GM12878 (cell line): ENCODE data around the gene OXER1. TPM values are rescaled to one million over a fixed set of nuclear protein-coding genes. Genes with fewer than 3 reads are reported as not detected.
A peak's percentile ranks its signal among the peaks of the same experiment; 100 is the strongest.

ENCODE experiments used
- ATAC-seq: fragments of 200-7000 bp; cut with Tn5 transposase; 3 replicates; pipeline ENCODE4 v1.9.1; 2020; ENCODE audit warnings: mild to moderate bottlenecking, moderate library complexity
- BruUV-seq: library from RNA; stranded (reverse); fragments of 400-500 nt; replicated peaks from 2 replicates; lab custom pipeline; 2021; lab: Mats Ljungman, UMichigan
- CTCF ChIA-PET: fragments of 300-600 bp; sonication (Branson Sonifier 250); formaldehyde crosslinking; extraction: SDS; loops from one replicate; lab custom pipeline; 2021; ENCODE audit warnings: inconsistent platforms; lab: Yijun Ruan, JAX
- POLR2A ChIA-PET: fragments of 350-600 bp; formaldehyde crosslinking; extraction: SDS; loops from one replicate; lab custom pipeline; 2021; ENCODE audit warnings: inconsistent platforms; lab: Charles Lee
- RAD21 ChIA-PET: fragments of 300-600 bp; sonication (Branson Sonifier 250); formaldehyde crosslinking; loops from one replicate; lab custom pipeline; 2023; ENCODE audit warnings: antibody characterized with exemption; ENCODE audit not compliant: unreplicated experiment; lab: Charles Lee
- SMC1A ChIA-PET: fragments of 300-600 bp; sonication (Branson Sonifier 250); formaldehyde crosslinking; loops from one replicate; lab custom pipeline; 2023; ENCODE audit not compliant: unreplicated experiment, uncharacterized antibody; lab: Charles Lee
- DNase-seq: peaks from one replicate; pipeline ENCODE4 v3.0.0-alpha.2; 2011; ENCODE audit warnings: low read depth, low spot score
- FAIRE-seq: peaks from 3 replicates; lab custom pipeline; 2011; peaks lifted over from hg19 to GRCh38; lab: Jason Lieb, UNC
- H2AFZ ChIP-seq: 2 replicates; pipeline ENCODE4 v1.6.0; 2011; ENCODE audit warnings: low read depth, low read length, control low read depth; ENCODE audit not compliant: control insufficient read depth
- H3K27ac ChIP-seq: 2 replicates; pipeline ENCODE4 v1.5.1; 2011; ENCODE audit warnings: control low read depth; ENCODE audit not compliant: control insufficient read depth, insufficient read depth
- H3K27me3 ChIP-seq, 2 experiments: replicated peaks in 1 of 2; 2 replicates each; pipeline versions ENCODE4 v1.6.0 to v1.6.1; 2011; ENCODE audit warnings: low read length in 1 of 2; ENCODE audit not compliant: control insufficient read depth in 2 of 2, insufficient read depth in 2 of 2
- H3K36me3 ChIP-seq, 2 experiments: 2 replicates each; pipeline ENCODE4 v1.5.1; 2011; ENCODE audit warnings: low read length in 1 of 2; ENCODE audit not compliant: control insufficient read depth in 2 of 2, insufficient read depth in 2 of 2
- H3K4me1 ChIP-seq: 2 replicates; pipeline ENCODE4 v1.6.1; 2011; ENCODE audit warnings: mild to moderate bottlenecking, low read length, moderate library complexity, mixed read lengths; ENCODE audit not compliant: control insufficient read depth, insufficient read depth
- H3K4me2 ChIP-seq: 2 replicates; pipeline ENCODE4 v1.6.0; 2011; ENCODE audit warnings: control low read depth; ENCODE audit not compliant: control insufficient read depth, insufficient read depth
- H3K4me3 ChIP-seq: fragments of 200-600 bp; sonication (generic); 2 replicates; pipeline ENCODE4 v1.5.1; 2016
- H3K79me2 ChIP-seq: 2 replicates; pipeline ENCODE4 v1.6.0; 2011; ENCODE audit warnings: low read length; ENCODE audit not compliant: control insufficient read depth, insufficient read depth
- H3K9ac ChIP-seq: 2 replicates; pipeline ENCODE4 v1.8.0; 2011; ENCODE audit warnings: low read length, control low read depth, mixed read lengths; ENCODE audit not compliant: control insufficient read depth, insufficient read depth
- H3K9me3 ChIP-seq: replicated peaks from 3 replicates; pipeline ENCODE4 v1.5.1; 2011; ENCODE audit warnings: mild to moderate bottlenecking, low read length; ENCODE audit not compliant: control insufficient read depth, insufficient read depth
- H4K20me1 ChIP-seq: 2 replicates; pipeline ENCODE4 v1.6.0; 2011; ENCODE audit not compliant: control insufficient read depth, insufficient read depth
- BHLHE40 ChIP-seq, 2 experiments: fragments of 450-650 bp in 1 of 2; IDR thresholded peaks; 2 replicates each; pipeline ENCODE4 v1.6.1; 2011 to 2017; ENCODE audit warnings: low read depth in 2 of 2, borderline replicate concordance in 1 of 2, improper control_type of control experiment in 1 of 2, low read length in 1 of 2, mild to moderate bottlenecking in 1 of 2
- BRCA1 ChIP-seq: IDR thresholded peaks from 2 replicates; pipeline ENCODE4 v1.6.1; 2011; ENCODE audit warnings: low read depth, low read length, improper control_type of control experiment
- DPF2 ChIP-seq: fragments of 450-650 bp; IDR thresholded peaks from 2 replicates; pipeline ENCODE4 v1.6.1; 2017; ENCODE audit warnings: mild to moderate bottlenecking
- EP300 ChIP-seq, 2 experiments: fragments of 150-350 bp in 1 of 2; IDR thresholded peaks; 2 replicates each; pipeline ENCODE4 v1.6.1; 2011 to 2012; ENCODE audit warnings: low read depth in 2 of 2, low read length in 2 of 2, borderline replicate concordance in 1 of 2, improper control_type of control experiment in 1 of 2, inconsistent platforms in 1 of 2; ENCODE audit not compliant: control insufficient read depth in 1 of 2
- HDAC6 ChIP-seq: fragments of 200-600 bp; sonication (generic); IDR thresholded peaks from one replicate; pipeline ENCODE4 v1.8.0; 2017; ENCODE audit warnings: antibody characterized with exemption; ENCODE audit not compliant: unreplicated experiment
- MAX ChIP-seq: IDR thresholded peaks from 2 replicates; pipeline ENCODE4 v1.6.1; 2012; ENCODE audit warnings: low read depth, low read length, improper control_type of control experiment
- MXI1 ChIP-seq: fragments of 150-350 bp; IDR thresholded peaks from 2 replicates; pipeline ENCODE4 v1.6.1; 2011; ENCODE audit warnings: low read depth, mild to moderate bottlenecking, inconsistent platforms, low read length, improper control_type of control experiment
- NBN ChIP-seq: fragments of 450-650 bp; IDR thresholded peaks from 2 replicates; pipeline ENCODE4 v1.6.1; 2016
- RAD51 ChIP-seq: fragments of 450-650 bp; IDR thresholded peaks from 2 replicates; pipeline ENCODE4 v1.6.1; 2016; ENCODE audit warnings: moderate library complexity, mild to moderate bottlenecking, inconsistent platforms
- RCOR1 ChIP-seq: conservative IDR thresholded peaks from 2 replicates; pipeline ENCODE4 v1.6.1; 2012; ENCODE audit warnings: low read depth, low read length, improper control_type of control experiment
- RELA ChIP-seq: fragments of 450-650 bp; IDR thresholded peaks from 2 replicates; pipeline ENCODE4 v1.8.0; 2014; ENCODE audit warnings: borderline replicate concordance; ENCODE audit not compliant: partially characterized antibody
- SPI1 ChIP-seq: IDR thresholded peaks from 2 replicates; pipeline ENCODE4 v1.6.1; 2011; ENCODE audit warnings: low read depth, mild to moderate bottlenecking, low read length, moderate library complexity, borderline replicate concordance; ENCODE audit not compliant: insufficient read depth
- TCF12 ChIP-seq: IDR thresholded peaks from 2 replicates; pipeline ENCODE4 v1.6.1; 2011; ENCODE audit warnings: low read depth, mild to moderate bottlenecking, low read length
- TCF3 ChIP-seq: IDR thresholded peaks from 2 replicates; pipeline ENCODE4 v1.6.1; 2012; ENCODE audit warnings: low read depth, mild to moderate bottlenecking, low read length, borderline replicate concordance; ENCODE audit not compliant: insufficient read depth
- WRNIP1 ChIP-seq: IDR thresholded peaks from 2 replicates; pipeline ENCODE4 v1.6.1; 2011; ENCODE audit warnings: low read depth, low read length, improper control_type of control experiment, borderline replicate concordance
- ZNF384 ChIP-seq: IDR thresholded peaks from 2 replicates; pipeline ENCODE4 v1.6.1; 2012; ENCODE audit warnings: low read depth, mild to moderate bottlenecking, low read length, improper control_type of control experiment, borderline replicate concordance
- ZNF687 ChIP-seq: fragments of 450-650 bp; IDR thresholded peaks from 2 replicates; pipeline ENCODE4 v1.6.1; 2017; ENCODE audit warnings: mild to moderate bottlenecking, moderate library complexity
- WGBS: methylation state at CpG from one replicate; pipeline ENCODE4 v1.1.6; 2016; ENCODE audit warnings: low lambda C conversion rate; ENCODE audit not compliant: insufficient replicate concordance, insufficient coverage; ENCODE audit errors: missing lambda C conversion rate; 5-methylcytosine and 5-hydroxymethylcytosine counted together
- in situ Hi-C: fragments of 300-500 bp; cut with MboI; formaldehyde crosslinking; loops from 9 replicates; pipeline ENCODE4 v1.14.3; 2018; ENCODE audit warnings: mixed read lengths
- intact Hi-C: fragments of 100-400 bp; cut with micrococcal nuclease; formaldehyde crosslinking; loops from one replicate; pipeline ENCODE4 v1.14.2; 2022; ENCODE audit not compliant: unreplicated experiment
- polyA plus RNA-seq, 11 experiments: library from polyadenylated mRNA; depleted of rRNA in 4 of 11; unstranded in 6 of 11; stranded (reverse) in 5 of 11; fragments of >200 nt; fragmentation: Nextera tagmentation in 4 of 11; fragmentation: Illumina TruSeq in 1 of 11; extraction: Ambion mirVana in 4 of 11; extraction: Trizol in 1 of 11; gene quantifications; 1 replicate in 1 of 11; 2 replicates in 10 of 11; pipeline versions ENCODE4 v1.2.1 to v1.2.3, GENCODE V29; 2011 to 2016; ENCODE audit warnings: inconsistent platforms in 2 of 11, missing spikeins in 2 of 11, low read depth in 1 of 11
- total RNA-seq, 4 experiments: library from RNA; depleted of rRNA in 3 of 4; stranded (reverse); fragments of >200 nt in 3 of 4; fragmentation: Illumina TruSeq in 1 of 4; extraction: Trizol in 1 of 4; gene quantifications; 2 replicates each; pipeline versions ENCODE4 v1.2.1 to v1.2.3, GENCODE V29; 2013 to 2021

OXER1 gene
- total and polyA plus RNA-seq, 10 of the 15 experiments (the other 5 are each of a cell fraction or from before 2014, with no cell fraction given), result 0.11 to 8.6 (median 3.3) TPM

DNA sequence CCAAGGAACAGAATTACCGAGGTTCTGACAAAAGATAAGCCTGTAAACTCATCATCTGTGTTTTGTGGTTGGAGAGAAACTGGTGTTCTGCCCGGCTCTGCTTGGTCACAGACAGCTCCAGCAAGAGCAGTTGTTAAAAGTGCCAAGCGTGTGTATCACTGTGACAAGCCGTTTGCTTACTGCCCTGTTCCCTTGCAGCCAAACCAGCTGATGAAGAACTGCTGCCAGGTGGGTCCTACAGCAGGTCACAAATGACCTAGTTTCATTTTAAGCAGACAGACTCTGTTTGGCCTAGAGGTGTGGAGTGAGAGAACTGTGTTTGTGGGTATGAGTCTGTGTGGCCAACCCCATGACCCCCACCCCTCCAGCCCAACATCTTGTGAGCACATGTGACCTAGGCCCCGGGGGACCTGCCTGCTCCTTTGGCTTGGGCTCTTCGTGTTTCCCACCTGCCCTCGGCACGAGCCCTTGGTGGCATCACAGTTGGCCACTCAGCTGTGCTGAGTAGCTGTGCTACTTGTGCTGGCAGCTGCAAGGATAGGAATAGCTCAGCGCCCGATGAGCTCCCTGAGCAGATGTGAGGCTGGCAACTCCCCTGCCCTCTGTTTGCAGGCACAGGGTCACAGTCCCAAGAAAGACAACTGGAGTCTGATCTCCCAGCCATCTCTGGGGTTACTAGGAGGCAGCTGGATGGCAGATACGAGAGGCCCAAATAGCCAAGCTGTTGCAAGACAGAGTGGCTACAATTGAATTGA lies 9.7 kb downstream of the OXER1 start:
- Histone ChIP-seq H3K79me2 (no peaks in the 10 kb centered on the region), H3K9ac (0 out of 2 replicates have a peak overlapping the region, but pooled peaks have one; percentile 7), H3K4me3 (no peak overlapping the region), H3K9me3 (no peaks in the 10 kb centered on the region), H3K4me1 (peaks cover 52% of the 10 kb centered on the region), H3K36me3 (no peaks in the 10 kb centered on the region), H4K20me1 (no peaks in the 10 kb centered on the region), H3K27ac (peak overlapping the region; percentile 24), H3K27me3 (no peaks in the 10 kb centered on the region), H2AFZ (no peak overlapping the region; the same call in 1 of the 2 replicates), H3K4me2 (peak overlapping the region; percentile 5)
- ChIA-PET CTCF (interaction anchor here (0.9 to 1.8 kb wide), 9 partner anchors 12 to 90 kb away, joined by 3 to 9 read pairs (median 4); no protein-coding TSS in a partner anchor), SMC1A (interaction anchor here (0.6 to 6.0 kb wide), 16 partner anchors 10 to 179 kb away, joined by 3 to 60 read pairs (median 4); partner anchors contain the start of gene HAAO), POLR2A (interaction anchor here (0.5 to 4.8 kb wide), 8 partner anchors 9 to 71 kb away, joined by 3 to 30 read pairs (median 5); no protein-coding TSS in a partner anchor), RAD21 (interaction anchor here (0.9 to 4.5 kb wide), 9 partner anchors 9 to 91 kb away, joined by 3 to 39 read pairs (median 6); no protein-coding TSS in a partner anchor)
- 27% methylated on average over 11 of the region's 11 CpGs for WGBS
- DNase-seq (peak; percentile 76), FAIRE-seq (peak; percentile 71), ATAC-seq (peak; percentile 80)
- BruUV-seq, result no TSS peak
- in situ Hi-C loops, result no loop called here
- intact Hi-C loops, result loop anchor here (1.0 to 10.0 kb wide), 3 partner anchors 32 to 259 kb away; partner anchors contain the start of genes HAAO and KCNG3
- TF ChIP-seq TCF12, result peak; percentile 82
- TF ChIP-seq BRCA1, result no peak
- TF ChIP-seq TCF3, result 0 out of 2 replicates have a peak, but pooled peaks have one; percentile 35
- no peak for TF ChIP-seq WRNIP1
- TF ChIP-seq RAD51, result peak; percentile 85
- TF ChIP-seq MAX, result peak; percentile 32
- no peak for TF ChIP-seq RELA
- TF ChIP-seq EP300 (IDR thresholded peaks at IDR 0.05; ENCODE audit: borderline replicate concordance in 1 of 2, control insufficient read depth in 1 of 2, low read depth in 2 of 2, low read length in 2 of 2), result peak; percentile 27 to 63; a peak in 1 of 4 replicates
- TF ChIP-seq SPI1, result 0 out of 2 replicates have a peak, but pooled peaks have one; percentile 3
- TF ChIP-seq HDAC6, result no peak
- TF ChIP-seq BHLHE40 (IDR thresholded peaks at IDR 0.05; ENCODE audit: borderline replicate concordance in 1 of 2, low read depth in 2 of 2, low read length in 1 of 2), result peak; percentile 88 to 93
- peak; percentile 62; the same call in 1 of the 2 replicates for TF ChIP-seq MXI1
- peak; percentile 59; the same call in 1 of the 2 replicates for TF ChIP-seq NBN
- TF ChIP-seq ZNF384, result no peak
- TF ChIP-seq RCOR1, result no peak
- peak; percentile 96 for TF ChIP-seq ZNF687
- peak; percentile 55 for TF ChIP-seq DPF2
